ENCODE results near the gene LRPPRC. TPM values are rescaled to one million over a fixed set of nuclear protein-coding genes. Genes with fewer than 3 reads are reported as not detected.

LRPPRC gene
- total and polyA plus RNA-seq, 2 donors (not counting 1 experiment from before 2014, with no cell fraction given): 54.6 to 70.4 TPM

DNA sequence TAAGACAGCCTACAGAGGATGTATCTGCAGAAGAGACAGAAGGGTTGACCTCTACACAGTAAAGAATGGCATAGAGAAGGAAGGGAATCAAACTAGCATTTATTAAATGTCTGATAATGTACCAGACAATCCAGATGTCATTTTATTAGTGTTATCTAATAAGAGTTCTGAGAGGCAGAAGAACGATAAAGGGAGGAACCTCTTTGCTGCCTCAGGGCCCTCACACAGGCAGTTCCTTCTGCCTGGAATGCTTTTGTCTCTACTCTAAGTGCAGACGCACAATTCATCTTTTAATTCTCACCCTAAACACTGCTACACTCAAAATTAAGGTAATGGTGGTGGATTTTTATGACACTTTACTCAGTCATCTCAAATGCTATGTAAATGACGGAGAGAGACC, 64.5 kb downstream of the LRPPRC start:
- Histone ChIP-seq H3K4me2 (ENCODE audit: extremely low read depth, insufficient read depth, low read length) (no peak overlapping the region), H2AFZ (ENCODE audit: low read length) (no peak overlapping the region), H3K27me3 (ENCODE audit: control insufficient read depth, insufficient read depth, low read length) (no peaks in the 10 kb centered on the region), H3K9me3 (ENCODE audit: control insufficient read depth, insufficient read depth, low read depth, low read length) (no peaks in the 10 kb centered on the region), H3K27ac (ENCODE audit: insufficient read depth, low read length) (no peak overlapping the region), H3K4me1 (ENCODE audit: control insufficient read depth, extremely low read depth, insufficient read depth, low read length) (no peaks in the 10 kb centered on the region), H3K9ac (ENCODE audit: insufficient read depth, low read length) (no peak overlapping the region), H3K79me2 (ENCODE audit: control insufficient read depth, insufficient read depth, low read length) (no peaks in the 10 kb centered on the region), H3K4me3 (replicated peaks in 1 of 4; ENCODE audit: control extremely low read depth in 1 of 4, insufficient read depth in 1 of 4, low read depth in 3 of 4, low read length in 4 of 4) (no peak overlapping the region), H3K36me3 (ENCODE audit: control insufficient read depth, insufficient read depth, low read length) (peaks cover 4% of the 10 kb centered on the region), H4K20me1 (ENCODE audit: control insufficient read depth, extremely low read depth, insufficient read depth, low read length) (no peaks in the 10 kb centered on the region)
- TF ChIP-seq EZH2 (IDR thresholded peaks at IDR 0.05; ENCODE audit: low read length, missing control alignments): no peak
- TF ChIP-seq, protein P1, sequence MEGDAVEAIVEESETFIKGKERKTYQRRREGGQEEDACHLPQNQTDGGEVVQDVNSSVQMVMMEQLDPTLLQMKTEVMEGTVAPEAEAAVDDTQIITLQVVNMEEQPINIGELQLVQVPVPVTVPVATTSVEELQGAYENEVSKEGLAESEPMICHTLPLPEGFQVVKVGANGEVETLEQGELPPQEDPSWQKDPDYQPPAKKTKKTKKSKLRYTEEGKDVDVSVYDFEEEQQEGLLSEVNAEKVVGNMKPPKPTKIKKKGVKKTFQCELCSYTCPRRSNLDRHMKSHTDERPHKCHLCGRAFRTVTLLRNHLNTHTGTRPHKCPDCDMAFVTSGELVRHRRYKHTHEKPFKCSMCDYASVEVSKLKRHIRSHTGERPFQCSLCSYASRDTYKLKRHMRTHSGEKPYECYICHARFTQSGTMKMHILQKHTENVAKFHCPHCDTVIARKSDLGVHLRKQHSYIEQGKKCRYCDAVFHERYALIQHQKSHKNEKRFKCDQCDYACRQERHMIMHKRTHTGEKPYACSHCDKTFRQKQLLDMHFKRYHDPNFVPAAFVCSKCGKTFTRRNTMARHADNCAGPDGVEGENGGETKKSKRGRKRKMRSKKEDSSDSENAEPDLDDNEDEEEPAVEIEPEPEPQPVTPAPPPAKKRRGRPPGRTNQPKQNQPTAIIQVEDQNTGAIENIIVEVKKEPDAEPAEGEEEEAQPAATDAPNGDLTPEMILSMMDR (conservative IDR thresholded peaks at IDR 0.05 in 1 of 2, IDR thresholded peaks at IDR 0.05 in 1 of 2; ENCODE audit: low read depth in 1 of 2, low read length in 2 of 2): no peak
- no peak for DNase-seq (ENCODE audit: low read depth in 2 of 2)

DNA sequence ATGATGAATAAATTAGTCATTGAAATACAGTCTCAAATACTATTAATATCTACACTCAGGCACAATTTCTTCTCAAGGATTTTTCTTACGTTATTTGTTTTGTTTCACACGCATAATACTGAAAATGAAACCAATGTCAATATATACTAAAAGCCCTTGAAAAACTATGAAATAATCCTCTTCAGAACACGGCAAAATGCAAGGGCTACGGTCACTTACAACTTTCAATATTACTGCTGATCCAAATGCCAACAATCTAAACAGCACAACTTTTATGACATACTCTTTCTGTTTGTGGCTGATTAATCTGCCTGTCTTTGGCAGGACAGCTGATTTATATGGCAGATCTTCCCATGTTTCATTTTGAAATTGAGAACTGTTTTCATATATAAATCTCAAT, 68.3 kb downstream of the LRPPRC start:
- H3K79me2 ChIP-seq (ENCODE audit: control insufficient read depth, insufficient read depth, low read length): no peaks in the 10 kb centered on the region
- H3K4me2 ChIP-seq (ENCODE audit: extremely low read depth, insufficient read depth, low read length): no peak overlapping the region
- H3K9ac ChIP-seq (ENCODE audit: insufficient read depth, low read length): no peak overlapping the region
- H3K36me3 ChIP-seq (ENCODE audit: control insufficient read depth, insufficient read depth, low read length): no peaks in the 10 kb centered on the region
- no peaks in the 10 kb centered on the region for H4K20me1 ChIP-seq (ENCODE audit: control insufficient read depth, extremely low read depth, insufficient read depth, low read length)
- H2AFZ ChIP-seq (ENCODE audit: low read length): no peak overlapping the region
- no peak overlapping the region for H3K27ac ChIP-seq (ENCODE audit: insufficient read depth, low read length)
- H3K4me1 ChIP-seq (ENCODE audit: control insufficient read depth, extremely low read depth, insufficient read depth, low read length): no peaks in the 10 kb centered on the region
- no peaks in the 10 kb centered on the region for H3K9me3 ChIP-seq (ENCODE audit: control insufficient read depth, insufficient read depth, low read depth, low read length)
- TF ChIP-seq EZH2 (IDR thresholded peaks at IDR 0.05; ENCODE audit: low read length, missing control alignments): no peak
- TF ChIP-seq, protein P1 (conservative IDR thresholded peaks at IDR 0.05 in 1 of 2, IDR thresholded peaks at IDR 0.05 in 1 of 2; ENCODE audit: low read depth in 1 of 2, low read length in 2 of 2): no peak
- DNase-seq (ENCODE audit: low read depth in 2 of 2): no peak
- H3K4me3 ChIP-seq (replicated peaks in 1 of 4; ENCODE audit: control extremely low read depth in 1 of 4, insufficient read depth in 1 of 4, low read depth in 3 of 4, low read length in 4 of 4): no peak overlapping the region
- no peaks in the 10 kb centered on the region for H3K27me3 ChIP-seq (ENCODE audit: control insufficient read depth, insufficient read depth, low read length)

DNA sequence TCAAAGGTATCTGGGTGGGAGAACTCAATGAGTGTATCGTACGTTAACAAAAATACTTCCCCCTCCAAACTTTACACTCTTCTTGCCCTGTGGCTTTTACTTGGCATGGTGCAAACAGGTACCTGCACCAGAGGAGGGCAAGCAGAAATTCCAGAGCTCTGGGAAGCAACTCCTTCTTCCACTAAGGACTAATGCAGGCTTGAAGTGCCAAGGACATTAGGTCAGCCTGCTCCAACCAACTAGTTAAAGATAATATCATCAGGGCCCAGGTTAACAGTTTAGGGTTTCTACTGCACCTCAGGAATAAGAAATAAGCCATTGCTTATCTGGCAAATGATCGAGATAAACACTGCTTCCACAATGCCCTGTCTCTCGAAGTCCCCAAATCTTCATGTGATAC, 70.4 kb downstream of the LRPPRC start:
- H3K36me3 ChIP-seq (ENCODE audit: control insufficient read depth, insufficient read depth, low read length): no peaks in the 10 kb centered on the region
- no peak for DNase-seq (ENCODE audit: low read depth in 2 of 2)
- no peak for TF ChIP-seq EZH2 (IDR thresholded peaks at IDR 0.05; ENCODE audit: low read length, missing control alignments)
- TF ChIP-seq, protein P1 (conservative IDR thresholded peaks at IDR 0.05 in 1 of 2, IDR thresholded peaks at IDR 0.05 in 1 of 2; ENCODE audit: low read depth in 1 of 2, low read length in 2 of 2): no peak

More for the DNA sequence above, 70.4 kb downstream of the LRPPRC start:
- no peak overlapping the region for H3K4me2 ChIP-seq (ENCODE audit: extremely low read depth, insufficient read depth, low read length)
- H3K79me2 ChIP-seq (ENCODE audit: control insufficient read depth, insufficient read depth, low read length): no peaks in the 10 kb centered on the region
- H3K9me3 ChIP-seq (ENCODE audit: control insufficient read depth, insufficient read depth, low read depth, low read length): no peaks in the 10 kb centered on the region
- H3K27me3 ChIP-seq (ENCODE audit: control insufficient read depth, insufficient read depth, low read length): no peaks in the 10 kb centered on the region
- no peak overlapping the region for H3K4me3 ChIP-seq (replicated peaks in 1 of 4; ENCODE audit: control extremely low read depth in 1 of 4, insufficient read depth in 1 of 4, low read depth in 3 of 4, low read length in 4 of 4)
- no peak overlapping the region for H2AFZ ChIP-seq (ENCODE audit: low read length)
- no peaks in the 10 kb centered on the region for H3K4me1 ChIP-seq (ENCODE audit: control insufficient read depth, extremely low read depth, insufficient read depth, low read length)
- H3K9ac ChIP-seq (ENCODE audit: insufficient read depth, low read length): no peak overlapping the region
- no peak overlapping the region for H3K27ac ChIP-seq (ENCODE audit: insufficient read depth, low read length)
- H4K20me1 ChIP-seq (ENCODE audit: control insufficient read depth, extremely low read depth, insufficient read depth, low read length): no peaks in the 10 kb centered on the region
